Loucy (cell line): ENCODE measurements around the gene LAMC3.

Experiments used
- CTCF ChIP-seq: fragments of 200-600 bp; sonication (generic); conservative IDR thresholded peaks from 2 replicates; pipeline ENCODE4 v1.5.1; 2014; ENCODE audit warnings: mild to moderate bottlenecking, antibody characterized with exemption, low read length
- EZH2phosphoT487 ChIP-seq: fragments of 200-600 bp; IDR thresholded peaks from 2 replicates; pipeline ENCODE4 v1.6.1; 2018; ENCODE audit warnings: antibody characterized with exemption, mild to moderate bottlenecking, moderate library complexity, borderline replicate concordance

- TF ChIP-seq CTCF = no peak
- TF ChIP-seq EZH2phosphoT487 = no peak
These were observed 13.6 kb upstream of the LAMC3 start for GRCh38 chr9:130995086-130996011.
